ENCODE measurements around the gene POLR3A. TPM values are rescaled to one million over a fixed set of nuclear protein-coding genes. Genes with fewer than 3 reads are reported as not detected.

POLR3A gene
- total RNA-seq, 1 experiment from 2014 or later: 25.5 TPM

- ChIA-PET CTCF (no interaction called here), POLR2A (no interaction called here)
- DNase-seq: no peak
- Histone ChIP-seq H3K9me3 (no peaks in the 10 kb centered on the region), H3K27me3 (replicated peaks; ENCODE audit: control insufficient read depth, insufficient read depth, low read length) (no peaks in the 10 kb centered on the region), H3K36me3 (ENCODE audit: control insufficient read depth, insufficient read depth, low read length) (peaks cover 5% of the 10 kb centered on the region), H3K4me1 (no peaks in the 10 kb centered on the region), H3K4me3 (ENCODE audit: low read depth, low read length) (no peak overlapping the region)
- Mint-ChIP-seq H3K36me3 (ENCODE audit: insufficient read depth, unreplicated experiment) (peaks cover 59% of the 10 kb centered on the region), H3K27ac (ENCODE audit: unreplicated experiment) (no peak overlapping the region), H3K4me1 (ENCODE audit: low read depth, unreplicated experiment) (no peaks in the 10 kb centered on the region), H3K9me3 (ENCODE audit: unreplicated experiment) (no peaks in the 10 kb centered on the region), H3K27me3 (ENCODE audit: insufficient read depth, unreplicated experiment) (no peaks in the 10 kb centered on the region), H3K4me3 (ENCODE audit: unreplicated experiment) (no peak overlapping the region)
- no peak for TF ChIP-seq CTCF (IDR thresholded peaks at IDR 0.05; ENCODE audit: insufficient read depth in 1 of 2, low read depth in 1 of 2, low read length in 1 of 2, severe bottlenecking in 1 of 2, unreplicated experiment in 1 of 2)
- intact Hi-C loops (cut with micrococcal nuclease; ENCODE audit: unreplicated experiment): no loop called here
- BruUV-seq (replicated peaks): no TSS peak
Observed at GRCh38 chr10:77993620-77994019, 35.7 kb downstream of the POLR3A start.

- no peak for DNase-seq
- Mint-ChIP-seq H3K9me3 (ENCODE audit: unreplicated experiment) (no peaks in the 10 kb centered on the region), H3K4me3 (ENCODE audit: unreplicated experiment) (no peak overlapping the region), H3K27ac (ENCODE audit: unreplicated experiment) (no peak overlapping the region), H3K36me3 (ENCODE audit: insufficient read depth, unreplicated experiment) (peaks cover 44% of the 10 kb centered on the region), H3K27me3 (ENCODE audit: insufficient read depth, unreplicated experiment) (no peaks in the 10 kb centered on the region), H3K4me1 (ENCODE audit: low read depth, unreplicated experiment) (no peaks in the 10 kb centered on the region)
- Histone ChIP-seq H3K4me3 (ENCODE audit: low read depth, low read length) (no peak overlapping the region), H3K36me3 (ENCODE audit: control insufficient read depth, insufficient read depth, low read length) (peaks cover 5% of the 10 kb centered on the region), H3K27me3 (replicated peaks; ENCODE audit: control insufficient read depth, insufficient read depth, low read length) (no peaks in the 10 kb centered on the region), H3K9me3 (no peaks in the 10 kb centered on the region), H3K4me1 (no peaks in the 10 kb centered on the region)
- BruUV-seq (replicated peaks): no TSS peak
- intact Hi-C loops (cut with micrococcal nuclease; ENCODE audit: unreplicated experiment): no loop called here
- CTCF ChIA-PET: no interaction called here
- POLR2A ChIA-PET: no interaction called here
- no peak for TF ChIP-seq CTCF (IDR thresholded peaks at IDR 0.05; ENCODE audit: insufficient read depth in 1 of 2, low read depth in 1 of 2, low read length in 1 of 2, severe bottlenecking in 1 of 2, unreplicated experiment in 1 of 2)
Observed at GRCh38 chr10:77989081-77989724, 40.1 kb downstream of the POLR3A start.

GRCh38 chr10:77987671-77988255, 41.6 kb downstream of the POLR3A start:
- no peak for DNase-seq
- no peak overlapping the region for H3K27ac Mint-ChIP-seq (ENCODE audit: unreplicated experiment)
- Histone ChIP-seq H3K36me3 (ENCODE audit: control insufficient read depth, insufficient read depth, low read length) (peaks cover 6% of the 10 kb centered on the region), H3K4me3 (ENCODE audit: low read depth, low read length) (no peak overlapping the region), H3K4me1 (no peaks in the 10 kb centered on the region), H3K27me3 (replicated peaks; ENCODE audit: control insufficient read depth, insufficient read depth, low read length) (no peaks in the 10 kb centered on the region), H3K9me3 (no peaks in the 10 kb centered on the region)
- intact Hi-C loops (cut with micrococcal nuclease; ENCODE audit: unreplicated experiment): no loop called here
- TF ChIP-seq CTCF (IDR thresholded peaks at IDR 0.05; ENCODE audit: insufficient read depth in 1 of 2, low read depth in 1 of 2, low read length in 1 of 2, severe bottlenecking in 1 of 2, unreplicated experiment in 1 of 2): no peak
- ChIA-PET CTCF (no interaction called here), POLR2A (no interaction called here)
- no peak overlapping the region for H3K4me3 Mint-ChIP-seq (ENCODE audit: unreplicated experiment)
- BruUV-seq (replicated peaks): no TSS peak
- no peaks in the 10 kb centered on the region for H3K9me3 Mint-ChIP-seq (ENCODE audit: unreplicated experiment)
- peaks cover 51% of the 10 kb centered on the region for H3K36me3 Mint-ChIP-seq (ENCODE audit: insufficient read depth, unreplicated experiment)
- H3K27me3 Mint-ChIP-seq (ENCODE audit: insufficient read depth, unreplicated experiment): no peaks in the 10 kb centered on the region
- no peaks in the 10 kb centered on the region for H3K4me1 Mint-ChIP-seq (ENCODE audit: low read depth, unreplicated experiment)

Data from Caco-2 (cell line).